IPS-NIHi7 (cell line): ENCODE data around the gene PATJ.

Experiments
- DNase-seq: peaks from one replicate; pipeline ENCODE4 v3.0.0; 2012; ENCODE audit warnings: mixed read lengths; ENCODE audit errors: extremely low spot score

PATJ gene

GRCh38 chr1:62045574-62045973, 303.3 kb downstream of the PATJ start:
- DNase-seq = peak; percentile 26

GRCh38 chr1:62046927-62047326, 304.6 kb downstream of the PATJ start:
- DNase-seq = no peak

DNA sequence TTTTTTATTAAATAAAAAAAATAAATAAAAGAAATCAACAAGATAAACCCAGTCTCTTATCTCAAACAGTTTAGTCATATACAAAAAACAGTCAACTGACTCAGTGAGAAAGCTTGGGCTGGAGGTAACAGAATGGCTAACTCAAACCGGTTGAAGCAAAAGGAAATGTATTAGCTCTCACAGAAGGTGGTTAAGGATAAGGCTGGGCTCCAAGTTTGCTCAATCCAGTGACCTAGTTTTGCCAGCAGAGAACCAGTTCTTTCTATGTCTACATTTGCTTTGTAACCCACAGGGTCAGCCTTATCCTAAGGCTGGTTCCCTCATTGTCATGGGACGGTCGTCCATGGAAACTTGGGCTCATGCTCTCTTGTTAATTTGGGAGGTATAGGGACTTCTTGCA, 307.9 kb downstream of the PATJ start:
- no peak for DNase-seq

GRCh38 chr1:62052946-62053345, 310.7 kb downstream of the PATJ start:
- no peak for DNase-seq

DNA sequence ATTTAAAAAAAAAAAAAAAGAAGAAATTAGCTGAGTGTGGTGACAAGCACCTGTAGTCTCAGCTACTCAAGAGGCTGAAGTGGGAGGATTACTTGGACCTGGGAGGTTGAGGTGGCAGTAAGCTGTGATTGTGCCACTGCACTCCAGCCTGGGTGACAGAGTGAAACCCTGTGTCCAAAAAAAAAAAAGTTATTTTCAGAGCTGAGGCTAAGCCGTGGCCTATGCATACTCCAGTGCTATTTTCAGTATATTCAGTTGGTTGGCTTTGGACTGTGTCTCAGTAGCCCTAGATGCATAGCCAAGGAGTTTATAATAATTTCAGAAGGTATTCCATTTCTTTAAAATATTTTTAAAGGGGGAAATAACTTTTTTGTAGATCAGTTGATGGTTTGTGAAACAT, 311.9 kb downstream of the PATJ start:
- DNase-seq = no peak

GRCh38 chr1:62057230-62057629, 314.9 kb downstream of the PATJ start:
- no peak for DNase-seq

- DNase-seq = no peak
Observed at GRCh38 chr1:62057641-62058290, 315.5 kb downstream of the PATJ start.

GRCh38 chr1:62058956-62059355, 316.7 kb downstream of the PATJ start:
- DNase-seq = peak; percentile 65

DNA sequence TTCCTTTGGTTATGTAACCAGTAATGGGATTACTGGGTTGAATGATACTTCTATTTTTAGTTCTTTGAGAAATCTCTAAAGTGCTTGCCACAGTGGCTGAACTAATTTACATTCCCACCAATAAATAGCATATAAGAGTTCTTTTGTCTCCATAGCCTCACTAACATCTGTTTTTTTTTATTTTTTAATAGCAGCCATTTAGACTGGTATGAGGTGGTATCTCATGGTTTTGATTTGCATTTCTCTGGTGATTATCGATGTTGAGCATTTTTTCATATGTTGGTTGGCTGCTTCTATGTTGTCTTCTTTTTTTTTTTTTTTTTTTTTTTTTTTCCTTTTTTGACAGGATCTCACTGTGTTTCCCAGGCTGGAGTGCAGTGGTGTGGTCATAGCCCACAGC, 319.8 kb downstream of the PATJ start:
- DNase-seq = no peak

GRCh38 chr1:62064829-62065407, 322.6 kb downstream of the PATJ start:
- DNase-seq = no peak

DNA sequence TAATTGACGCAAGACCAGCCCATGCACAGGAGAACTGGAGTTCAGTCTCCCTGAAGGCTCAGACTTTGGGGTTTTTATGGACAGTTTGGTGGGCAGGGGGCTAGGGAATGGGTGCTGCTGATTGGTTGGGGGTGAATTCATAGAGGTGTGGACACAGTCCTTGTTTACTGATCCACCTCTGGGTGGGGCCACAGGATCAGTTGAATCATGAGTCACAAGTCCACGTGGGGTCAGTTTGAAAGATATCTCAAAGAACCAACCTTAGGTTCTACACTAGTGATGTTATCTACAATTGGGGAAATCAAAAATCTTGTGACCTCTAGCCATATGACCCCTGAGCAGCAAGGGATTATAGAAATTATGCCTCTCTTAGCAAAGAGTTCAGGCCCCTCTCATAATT, 324.4 kb downstream of the PATJ start:
- no peak for DNase-seq

GRCh38 chr1:62068416-62068843, 326.1 kb downstream of the PATJ start:
- DNase-seq = no peak

DNA sequence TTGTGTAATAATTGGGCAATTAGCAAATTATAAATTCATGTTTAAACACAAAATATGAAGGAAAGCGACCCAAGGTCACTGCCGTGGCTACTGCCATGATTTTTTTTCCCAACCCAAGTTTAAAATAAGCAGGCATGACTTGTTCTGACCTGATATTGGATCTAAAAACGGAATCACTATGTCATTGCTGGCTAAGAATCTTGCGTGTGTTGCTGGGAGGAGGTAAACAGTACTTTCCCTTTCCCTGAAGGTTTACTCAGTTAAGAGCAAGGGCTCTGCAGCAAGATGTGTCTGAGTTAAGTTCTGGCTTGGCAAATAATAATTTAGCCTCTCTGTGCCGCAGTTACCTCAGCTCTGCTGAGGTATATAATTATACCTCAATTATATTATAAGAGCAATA, 326.7 kb downstream of the PATJ start:
- DNase-seq = no peak

DNA sequence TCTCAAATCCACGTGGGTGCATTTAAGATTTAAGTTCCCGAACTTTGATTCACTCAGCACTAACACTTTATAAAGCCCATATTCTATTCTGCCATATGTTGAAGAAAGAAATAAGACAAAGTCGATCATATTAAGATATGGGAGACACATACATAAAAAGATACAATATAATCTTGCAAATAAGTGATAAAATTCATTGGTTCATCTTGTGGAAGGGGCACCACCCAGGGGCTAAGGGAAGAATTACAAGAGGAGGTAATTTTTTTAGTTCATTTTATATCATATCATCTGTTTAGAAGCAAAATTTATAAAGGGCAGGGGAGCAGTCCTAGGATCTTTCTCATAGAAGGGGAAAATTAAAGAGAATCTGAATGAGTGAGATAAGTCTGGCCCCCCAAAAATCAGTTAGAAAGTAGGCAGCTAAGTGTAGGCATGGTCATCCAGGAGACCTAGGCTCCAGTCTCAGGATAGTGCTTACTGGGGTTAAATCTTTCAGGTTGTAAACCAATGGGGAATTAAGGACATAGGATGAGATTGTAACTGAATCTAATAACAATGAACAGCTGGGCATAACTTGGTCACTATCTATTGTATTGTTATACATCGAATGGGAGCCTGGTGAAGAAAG, 328.2 kb downstream of the PATJ start:
- no peak for DNase-seq

GRCh38 chr1:62071695-62072094, 329.4 kb downstream of the PATJ start:
- no peak for DNase-seq

- DNase-seq = no peak
Observed at GRCh38 chr1:62076286-62076685, 334.0 kb downstream of the PATJ start.

DNA sequence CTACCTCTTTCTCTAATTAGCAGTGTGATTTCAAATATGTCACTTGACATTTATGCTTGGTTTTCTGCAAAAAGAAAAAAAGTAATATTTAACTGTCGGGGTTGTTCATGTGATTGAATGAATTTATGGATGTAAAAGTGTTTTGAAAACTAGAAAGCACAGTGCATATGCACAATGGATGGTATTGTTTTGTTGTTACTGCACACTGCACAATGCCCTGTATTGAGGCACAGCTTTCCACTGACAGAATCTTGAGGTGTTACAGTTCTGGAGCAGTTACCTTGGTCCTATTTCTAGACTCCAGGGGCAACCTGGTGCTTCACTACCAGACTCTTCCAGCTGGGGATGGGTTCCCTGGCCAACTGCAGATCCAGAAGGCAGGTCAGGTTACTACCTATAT, 335.5 kb downstream of the PATJ start:
- no peak for DNase-seq

DNA sequence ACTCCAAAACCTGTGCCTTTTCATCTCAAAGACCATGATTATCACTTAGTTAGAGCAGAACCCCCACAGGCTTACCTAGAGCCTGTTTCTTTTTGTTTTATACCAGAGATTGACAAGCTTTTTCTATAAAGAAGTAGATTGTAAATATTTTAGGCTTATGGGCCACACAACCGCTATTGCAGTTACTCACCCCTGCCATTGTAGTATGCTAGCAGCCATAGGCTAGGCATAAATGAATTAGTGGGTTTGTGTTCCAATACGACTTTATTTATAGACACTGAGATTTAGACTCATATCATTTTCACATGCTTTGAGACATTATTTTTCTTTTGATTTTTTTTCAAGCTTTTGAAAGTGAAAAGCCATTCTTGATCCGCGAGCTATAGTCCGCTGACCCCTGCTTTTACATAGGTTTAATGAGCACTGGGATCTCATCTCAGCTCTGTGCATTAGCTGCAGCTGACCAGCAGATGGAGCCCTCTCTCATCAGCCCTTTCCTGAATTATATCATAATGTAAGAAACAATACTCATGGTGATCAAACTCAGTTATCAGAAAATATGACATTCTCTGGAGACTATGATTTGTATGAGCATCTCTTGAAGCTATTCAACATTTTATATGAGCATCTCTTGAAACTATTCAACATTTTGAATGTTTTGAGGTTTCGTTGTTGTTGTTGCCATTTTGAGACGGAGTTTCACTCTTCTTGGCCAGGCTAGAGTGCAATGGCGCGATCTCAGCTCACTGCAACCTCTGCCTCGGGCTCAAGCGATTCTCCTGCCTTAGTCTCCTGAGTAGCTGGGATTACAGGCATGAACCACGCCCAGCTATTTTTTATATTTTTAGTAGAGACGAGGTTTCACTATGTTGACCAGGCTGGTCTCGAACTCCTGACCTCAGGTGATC, 340.4 kb downstream of the PATJ start:
- DNase-seq = peak; percentile 71

DNA sequence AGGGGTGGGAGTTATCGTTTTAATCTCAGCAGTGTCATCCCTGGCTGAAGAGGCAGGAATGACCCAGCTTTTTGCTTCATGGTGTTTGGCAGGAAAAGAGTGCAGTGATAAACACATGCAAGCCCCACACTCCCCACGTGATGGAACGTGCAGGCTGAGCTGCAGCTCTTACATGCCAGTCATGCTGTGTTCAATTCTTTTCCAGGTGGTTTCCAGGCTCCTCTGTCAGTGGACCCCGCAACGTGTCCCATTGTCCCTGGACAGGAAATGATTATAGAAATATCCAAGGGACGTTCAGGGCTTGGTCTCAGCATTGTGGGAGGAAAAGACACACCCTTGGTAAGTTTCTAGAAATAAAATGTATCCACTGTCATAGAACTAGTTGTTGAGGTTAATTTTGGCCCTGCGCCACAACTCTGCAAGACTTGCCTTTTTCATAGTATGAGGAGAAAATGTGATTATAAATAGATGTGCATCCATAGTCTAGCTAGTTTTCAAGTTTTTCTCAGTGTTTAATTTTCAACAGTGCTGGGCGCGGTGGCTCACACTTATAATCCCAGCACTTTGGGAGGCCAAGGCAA, 342.1 kb downstream of the PATJ start:
- DNase-seq = no peak

DNA sequence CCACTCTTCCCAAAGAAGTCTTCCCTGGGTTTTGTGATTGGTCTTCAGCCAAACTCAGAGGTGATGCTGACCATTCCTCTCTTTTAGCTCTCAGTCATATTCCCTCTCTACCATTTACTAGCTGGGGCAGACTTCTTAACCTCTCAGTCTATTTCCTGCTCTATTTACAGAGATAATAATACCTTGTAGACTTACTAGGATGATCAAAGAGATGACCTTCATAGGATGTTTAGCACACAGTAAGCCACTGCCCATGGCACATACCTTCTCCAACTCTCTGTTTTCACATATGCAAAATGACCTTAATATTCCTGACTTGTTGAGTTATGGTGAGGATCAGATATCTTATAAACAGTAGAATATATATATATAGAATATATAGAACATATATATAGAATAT, 346.2 kb downstream of the PATJ start:
- no peak for DNase-seq

DNA sequence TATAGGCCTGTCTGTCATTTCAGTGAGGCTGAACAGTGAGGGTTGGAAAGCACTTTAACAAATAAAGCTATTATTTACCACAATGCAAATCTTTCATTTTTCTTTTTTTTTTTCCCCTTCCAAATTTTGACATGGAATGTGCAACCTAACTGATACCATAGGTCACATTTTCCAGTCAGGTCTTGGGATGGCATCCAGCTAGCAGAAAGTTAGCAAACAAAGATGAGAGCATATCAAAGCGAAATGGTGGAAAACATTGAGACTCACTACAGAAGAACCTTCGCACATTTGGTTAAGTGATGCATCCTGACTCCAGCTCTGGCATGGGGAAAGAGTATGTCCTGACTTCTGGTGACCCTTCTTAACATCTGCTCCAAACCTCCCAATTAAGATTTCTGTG, 347.3 kb downstream of the PATJ start:
- DNase-seq = no peak

DNA sequence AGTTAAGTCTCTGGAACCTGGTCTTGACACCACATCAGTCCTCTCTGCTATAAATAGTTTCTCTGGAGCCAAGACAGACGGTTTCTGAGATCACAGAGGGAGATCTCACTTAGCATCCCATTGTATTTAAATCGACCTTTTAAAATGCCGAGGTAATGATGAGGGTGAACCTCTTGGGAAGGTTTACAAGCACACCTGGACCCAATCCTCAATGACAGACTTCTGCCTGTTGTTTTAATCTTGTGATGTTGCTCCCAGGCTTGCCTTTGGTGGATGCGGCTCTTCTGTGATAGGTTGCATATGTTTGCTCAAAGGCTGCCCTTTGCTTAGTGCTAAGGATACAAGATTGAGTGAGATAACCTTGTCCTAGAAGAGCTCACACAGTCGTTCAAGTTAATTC, 347.7 kb downstream of the PATJ start:
- DNase-seq = peak; percentile 17
